Measurements from ENCODE around the gene CIDEB. TPM values are rescaled to one million over a fixed set of nuclear protein-coding genes. Genes with fewer than 3 reads are reported as not detected.

Gene CIDEB
- total RNA-seq, 1 donor from 2014 or later, result not detected

DNA sequence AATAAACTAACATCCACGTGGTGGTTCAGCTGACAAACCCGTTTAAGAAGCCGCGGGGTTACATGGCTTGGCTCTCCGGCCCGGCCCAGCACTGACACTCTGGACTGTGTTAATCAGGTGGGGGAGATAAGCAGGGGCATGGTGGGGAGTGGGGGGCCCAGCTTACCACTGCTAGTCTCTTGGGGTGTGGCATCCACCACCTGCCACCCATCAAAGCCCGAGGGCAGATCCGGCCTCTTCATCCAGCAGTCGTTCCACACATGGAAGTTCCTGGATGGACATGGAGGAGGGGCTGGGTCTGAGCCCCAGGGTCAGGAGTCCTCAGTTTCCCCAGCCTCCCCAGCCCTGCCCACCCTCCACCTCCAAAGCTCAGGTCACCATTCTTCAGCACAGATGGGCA, 49.7 kb downstream of the CIDEB start:
- Mint-ChIP-seq H3K27ac (ENCODE audit: unreplicated experiment) (no peak overlapping the region), H3K4me3 (ENCODE audit: unreplicated experiment) (no peak overlapping the region), H3K27me3 (ENCODE audit: low read depth) (no peaks in the 10 kb centered on the region), H3K4me1 (ENCODE audit: low read depth) (peaks cover 29% of the 10 kb centered on the region), H3K9me3 (ENCODE audit: low read depth) (no peaks in the 10 kb centered on the region), H3K36me3 (ENCODE audit: low read depth) (peaks cover 4% of the 10 kb centered on the region)
- DNase-seq (ENCODE audit: low spot score), result peak; percentile 82
- TF ChIP-seq, protein P1, sequence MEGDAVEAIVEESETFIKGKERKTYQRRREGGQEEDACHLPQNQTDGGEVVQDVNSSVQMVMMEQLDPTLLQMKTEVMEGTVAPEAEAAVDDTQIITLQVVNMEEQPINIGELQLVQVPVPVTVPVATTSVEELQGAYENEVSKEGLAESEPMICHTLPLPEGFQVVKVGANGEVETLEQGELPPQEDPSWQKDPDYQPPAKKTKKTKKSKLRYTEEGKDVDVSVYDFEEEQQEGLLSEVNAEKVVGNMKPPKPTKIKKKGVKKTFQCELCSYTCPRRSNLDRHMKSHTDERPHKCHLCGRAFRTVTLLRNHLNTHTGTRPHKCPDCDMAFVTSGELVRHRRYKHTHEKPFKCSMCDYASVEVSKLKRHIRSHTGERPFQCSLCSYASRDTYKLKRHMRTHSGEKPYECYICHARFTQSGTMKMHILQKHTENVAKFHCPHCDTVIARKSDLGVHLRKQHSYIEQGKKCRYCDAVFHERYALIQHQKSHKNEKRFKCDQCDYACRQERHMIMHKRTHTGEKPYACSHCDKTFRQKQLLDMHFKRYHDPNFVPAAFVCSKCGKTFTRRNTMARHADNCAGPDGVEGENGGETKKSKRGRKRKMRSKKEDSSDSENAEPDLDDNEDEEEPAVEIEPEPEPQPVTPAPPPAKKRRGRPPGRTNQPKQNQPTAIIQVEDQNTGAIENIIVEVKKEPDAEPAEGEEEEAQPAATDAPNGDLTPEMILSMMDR (IDR thresholded peaks at IDR 0.05), result no peak

- H3K4me3 Mint-ChIP-seq (ENCODE audit: unreplicated experiment), result no peak overlapping the region
- peak; percentile 41 for DNase-seq (ENCODE audit: low spot score)
- peaks cover 35% of the 10 kb centered on the region for H3K4me1 Mint-ChIP-seq (ENCODE audit: low read depth)
- H3K27ac Mint-ChIP-seq (ENCODE audit: unreplicated experiment), result peak overlapping the region; percentile 85
- H3K27me3 Mint-ChIP-seq (ENCODE audit: low read depth), result no peaks in the 10 kb centered on the region
- TF ChIP-seq, protein P1 (IDR thresholded peaks at IDR 0.05), result no peak
- H3K9me3 Mint-ChIP-seq (ENCODE audit: low read depth), result no peaks in the 10 kb centered on the region
- H3K36me3 Mint-ChIP-seq (ENCODE audit: low read depth), result peaks cover 4% of the 10 kb centered on the region
These were observed 50.8 kb downstream of the CIDEB start for GRCh38 chr14:24256960-24257359.

DNA sequence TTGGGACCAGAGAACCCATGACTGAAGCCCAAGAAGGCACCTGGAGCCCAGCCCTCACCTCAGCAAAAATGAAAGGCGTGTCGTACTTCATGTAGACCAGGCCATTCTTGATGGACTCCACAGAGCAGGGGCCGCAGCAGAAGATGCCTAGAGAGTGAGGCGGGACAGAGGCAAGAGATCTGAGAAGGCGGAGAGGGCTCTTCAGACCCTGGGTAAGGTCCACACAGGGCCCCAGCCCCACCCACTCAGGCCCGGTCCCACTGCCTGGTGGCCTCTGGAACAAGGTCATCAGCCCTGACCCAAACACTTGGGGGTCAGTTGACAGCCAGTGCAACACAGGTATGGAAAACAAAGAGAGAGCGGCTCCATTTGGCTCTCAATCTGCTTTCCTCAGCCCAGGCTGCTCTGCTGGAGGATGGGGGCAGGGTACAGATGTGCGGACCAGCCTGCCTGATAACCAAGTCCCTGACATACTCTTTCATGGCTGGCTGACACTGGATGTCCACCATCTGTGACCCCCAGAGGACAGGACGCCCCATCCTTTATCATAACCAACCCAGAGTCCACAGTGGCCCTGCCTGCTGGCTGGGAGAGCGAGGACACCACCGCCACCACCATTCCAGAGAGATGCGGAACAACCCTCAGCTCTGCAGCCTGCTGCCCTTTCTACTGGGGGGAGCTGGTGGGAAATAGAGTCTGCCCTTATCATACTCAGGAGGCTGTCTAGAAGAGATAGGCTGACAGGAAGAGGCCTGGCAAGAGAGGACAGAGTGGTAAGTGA, 51.7 kb downstream of the CIDEB start:
- TF ChIP-seq, protein P1 (IDR thresholded peaks at IDR 0.05), result no peak
- Mint-ChIP-seq H3K9me3 (ENCODE audit: low read depth) (no peaks in the 10 kb centered on the region), H3K36me3 (ENCODE audit: low read depth) (peaks cover 4% of the 10 kb centered on the region), H3K27ac (ENCODE audit: unreplicated experiment) (no peak overlapping the region), H3K4me3 (ENCODE audit: unreplicated experiment) (no peak overlapping the region), H3K27me3 (ENCODE audit: low read depth) (no peaks in the 10 kb centered on the region), H3K4me1 (ENCODE audit: low read depth) (peaks cover 42% of the 10 kb centered on the region)
- DNase-seq (ENCODE audit: low spot score), result peak; percentile 64

- peaks cover 5% of the 10 kb centered on the region for H3K36me3 Mint-ChIP-seq (ENCODE audit: low read depth)
- no peak overlapping the region for H3K27ac Mint-ChIP-seq (ENCODE audit: unreplicated experiment)
- H3K4me1 Mint-ChIP-seq (ENCODE audit: low read depth), result peaks cover 42% of the 10 kb centered on the region
- TF ChIP-seq, protein P1 (IDR thresholded peaks at IDR 0.05), result no peak
- no peak overlapping the region for H3K4me3 Mint-ChIP-seq (ENCODE audit: unreplicated experiment)
- no peaks in the 10 kb centered on the region for H3K9me3 Mint-ChIP-seq (ENCODE audit: low read depth)
- H3K27me3 Mint-ChIP-seq (ENCODE audit: low read depth), result no peaks in the 10 kb centered on the region
- peak; percentile 50 for DNase-seq (ENCODE audit: low spot score)
These were observed 52.3 kb downstream of the CIDEB start for GRCh38 chr14:24255438-24255837.

Other genes with a start within 250 kb of the CIDEB start
- not detected in 3 replicates for gene CPNE6, start 236.4 kb downstream of the CIDEB start, total RNA-seq
- 18.7 to 126 TPM (median 118 TPM) in 3 replicates for gene PCK2, start 213.7 kb downstream of the CIDEB start, total RNA-seq
- gene DCAF11, start 193.2 kb downstream of the CIDEB start, total RNA-seq, result 30.7 to 41.5 TPM (median 32.9 TPM) in 3 replicates
- gene NRL, start 193.0 kb downstream of the CIDEB start, total RNA-seq, result 1.2 to 1.6 TPM (median 1.3 TPM) in 3 replicates
- gene FITM1, start 177.3 kb downstream of the CIDEB start, total RNA-seq, result 0.27 TPM in 1 of 3 replicates, not detected in the others
- 59.2 to 76.1 TPM (median 64.9 TPM) in 3 replicates for gene PSME1, start 171.8 kb downstream of the CIDEB start, total RNA-seq
- gene EMC9, start 166.4 kb downstream of the CIDEB start, total RNA-seq, result 14.0 to 15.3 TPM (median 14.8 TPM) in 3 replicates
- gene PSME2, start 161.4 kb downstream of the CIDEB start, total RNA-seq, result 53.6 to 78.7 TPM (median 59.7 TPM) in 3 replicates
- 38.8 to 50.6 TPM (median 45.8 TPM) in 3 replicates for gene RNF31, start 160.5 kb downstream of the CIDEB start, total RNA-seq
- 28.9 to 38.4 TPM (median 37.8 TPM) in 3 replicates for gene IRF9, start 146.7 kb downstream of the CIDEB start, total RNA-seq
- 4.4 to 7.9 TPM (median 5.0 TPM) in 3 replicates for gene REC8, start 135.9 kb downstream of the CIDEB start, total RNA-seq
- gene IPO4, start 119.2 kb downstream of the CIDEB start, total RNA-seq, result 26.7 to 46.2 TPM (median 27.4 TPM) in 3 replicates
- 60.3 to 92.0 TPM (median 61.0 TPM) in 3 replicates for gene TM9SF1, start 112.5 kb downstream of the CIDEB start, total RNA-seq
- gene TSSK4, start 102.3 kb downstream of the CIDEB start, total RNA-seq, result 0.46 TPM in 1 of 3 replicates, not detected in the others
- gene CHMP4A, start 94.5 kb downstream of the CIDEB start, total RNA-seq, result 33.1 to 36.1 TPM (median 35.3 TPM) in 3 replicates
- gene MDP1, start 91.9 kb downstream of the CIDEB start, total RNA-seq, result 23.2 to 25.7 TPM (median 23.6 TPM) in 3 replicates
- 154 to 169 TPM (median 159 TPM) in 3 replicates for gene NEDD8, start 75.6 kb downstream of the CIDEB start, total RNA-seq
- 43.1 to 66.5 TPM (median 47.9 TPM) in 3 replicates for gene GMPR2, start 75.0 kb downstream of the CIDEB start, total RNA-seq
- 60.1 to 85.5 TPM (median 72.6 TPM) in 3 replicates for gene TINF2, start 65.4 kb downstream of the CIDEB start, total RNA-seq
- 3.2 to 5.0 TPM (median 3.3 TPM) in 3 replicates for gene TGM1, start 44.8 kb downstream of the CIDEB start, total RNA-seq
- gene RABGGTA, start 36.4 kb downstream of the CIDEB start, total RNA-seq, result 27.0 to 34.9 TPM (median 27.4 TPM) in 3 replicates
- gene DHRS1, start 8.2 kb downstream of the CIDEB start, total RNA-seq, result 25.6 to 41.4 TPM (median 29.3 TPM) in 3 replicates
- 19.4 to 30.4 TPM (median 20.7 TPM) in 3 replicates for gene NOP9, start 8.1 kb downstream of the CIDEB start, total RNA-seq
- 8.8 to 18.4 TPM (median 9.1 TPM) in 3 replicates for gene LTB4R2, start 2.2 kb upstream of the CIDEB start, total RNA-seq
- 6.1 to 12.0 TPM (median 7.3 TPM) in 3 replicates for gene LTB4R, start 3.5 kb upstream of the CIDEB start, total RNA-seq
- gene ADCY4, start 27.1 kb upstream of the CIDEB start, total RNA-seq, result 1.5 to 5.2 TPM (median 3.3 TPM) in 3 replicates
- gene RIPK3, start 32.0 kb upstream of the CIDEB start, total RNA-seq, result 0.80 to 1.3 TPM (median 0.90 TPM) in 3 replicates
- gene NFATC4, start 60.2 kb upstream of the CIDEB start, total RNA-seq, result 93.4 to 99.2 TPM (median 97.7 TPM) in 3 replicates
- gene NYNRIN, start 91.0 kb upstream of the CIDEB start, total RNA-seq, result 20.0 to 32.1 TPM (median 21.0 TPM) in 3 replicates
- 5.2 to 6.1 TPM (median 5.5 TPM) in 3 replicates for gene CBLN3, start 121.7 kb upstream of the CIDEB start, total RNA-seq
- 44.4 to 53.8 TPM (median 53.7 TPM) in 3 replicates for gene KHNYN, start 122.0 kb upstream of the CIDEB start, total RNA-seq
- gene SDR39U1, start 134.8 kb upstream of the CIDEB start, total RNA-seq, result 34.6 to 52.9 TPM (median 35.3 TPM) in 3 replicates
- not detected in 3 replicates for gene CMA1, start 200.3 kb upstream of the CIDEB start, total RNA-seq